Activated T-cell treated with anti-CD3 and anti-CD28 coated beads, Interleukin-2, amount 50 U/mL, for 24 hours (primary cell): ENCODE results near the gene HOXA10.

Experiments
- DNase-seq: peaks from one replicate; pipeline ENCODE4 v3.0.0-alpha.2; 2020
- H3K27ac Mint-ChIP-seq: 2 replicates; pipeline ENCODE4 v1.8.0; 2020; ENCODE audit warnings: mild to moderate bottlenecking, mixed read lengths
- H3K27me3 Mint-ChIP-seq: 2 replicates; pipeline ENCODE4 v1.8.0; 2020; ENCODE audit warnings: mixed read lengths
- H3K36me3 Mint-ChIP-seq: 2 replicates; pipeline ENCODE4 v1.8.0; 2020; ENCODE audit warnings: low read depth, mixed read lengths
- H3K4me1 Mint-ChIP-seq: 2 replicates; pipeline ENCODE4 v1.8.0; 2020; ENCODE audit warnings: low read depth, mixed read lengths
- H3K4me3 Mint-ChIP-seq: 2 replicates; pipeline ENCODE4 v1.8.0; 2020; ENCODE audit warnings: mild to moderate bottlenecking, moderate library complexity, mixed read lengths
- H3K9me3 Mint-ChIP-seq: 2 replicates; pipeline ENCODE4 v1.8.0; 2020; ENCODE audit warnings: mixed read lengths

Gene HOXA10

GRCh38 chr7:27163288-27164044 is 10.7 kb downstream of the HOXA10 start:
- H3K4me3 Mint-ChIP-seq = no peak overlapping the region
- no peaks in the 10 kb centered on the region for H3K9me3 Mint-ChIP-seq
- H3K27me3 Mint-ChIP-seq = peaks cover 89% of the 10 kb centered on the region

GRCh38 chr7:27162561-27163287 is 11.4 kb downstream of the HOXA10 start:
- no peak overlapping the region for H3K4me3 Mint-ChIP-seq
- no peak for DNase-seq
- H3K36me3 Mint-ChIP-seq = no peaks in the 10 kb centered on the region
- peaks cover 89% of the 10 kb centered on the region for H3K27me3 Mint-ChIP-seq
- H3K9me3 Mint-ChIP-seq = no peaks in the 10 kb centered on the region
- H3K4me1 Mint-ChIP-seq = peaks cover 37% of the 10 kb centered on the region
- no peak overlapping the region for H3K27ac Mint-ChIP-seq

More at GRCh38 chr7:27163288-27164044, 10.7 kb downstream of the HOXA10 start:
- H3K36me3 Mint-ChIP-seq = no peaks in the 10 kb centered on the region
- no peak overlapping the region for H3K27ac Mint-ChIP-seq
- H3K4me1 Mint-ChIP-seq = peaks cover 35% of the 10 kb centered on the region
- peak; percentile 30 for DNase-seq

GRCh38 chr7:27161721-27162560 is 12.2 kb downstream of the HOXA10 start:
- DNase-seq = peak; percentile 31
- Mint-ChIP-seq H3K36me3 (no peaks in the 10 kb centered on the region), H3K4me3 (no peak overlapping the region), H3K9me3 (no peaks in the 10 kb centered on the region), H3K4me1 (peaks cover 37% of the 10 kb centered on the region), H3K27me3 (peaks cover 89% of the 10 kb centered on the region), H3K27ac (no peak overlapping the region)

GRCh38 chr7:27161214-27161720 is 12.9 kb downstream of the HOXA10 start:
- no peak for DNase-seq
- no peak overlapping the region for H3K27ac Mint-ChIP-seq
- peaks cover 88% of the 10 kb centered on the region for H3K27me3 Mint-ChIP-seq

GRCh38 chr7:27160546-27161213 is 13.4 kb downstream of the HOXA10 start:
- H3K4me3 Mint-ChIP-seq = peak overlapping the region; percentile 69
- no peaks in the 10 kb centered on the region for H3K36me3 Mint-ChIP-seq
- peak; percentile 92 for DNase-seq
- peaks cover 89% of the 10 kb centered on the region for H3K27me3 Mint-ChIP-seq
- peaks cover 38% of the 10 kb centered on the region for H3K4me1 Mint-ChIP-seq
- H3K9me3 Mint-ChIP-seq = no peaks in the 10 kb centered on the region
- no peak overlapping the region for H3K27ac Mint-ChIP-seq

More at GRCh38 chr7:27161214-27161720, 12.9 kb downstream of the HOXA10 start:
- Mint-ChIP-seq H3K36me3 (no peaks in the 10 kb centered on the region), H3K9me3 (no peaks in the 10 kb centered on the region), H3K4me1 (peaks cover 38% of the 10 kb centered on the region), H3K4me3 (peak overlapping the region; percentile 69)

GRCh38 chr7:27160145-27160545 is 14.0 kb downstream of the HOXA10 start:
- peak overlapping the region; percentile 56 for H3K4me3 Mint-ChIP-seq

GRCh38 chr7:27159266-27160144 is 14.6 kb downstream of the HOXA10 start:
- Mint-ChIP-seq H3K27ac (no peak overlapping the region), H3K36me3 (no peaks in the 10 kb centered on the region), H3K4me1 (peaks cover 43% of the 10 kb centered on the region), H3K9me3 (no peaks in the 10 kb centered on the region), H3K27me3 (peaks cover 92% of the 10 kb centered on the region), H3K4me3 (peak overlapping the region; percentile 15)
- DNase-seq = peak; percentile 31

More at GRCh38 chr7:27160145-27160545, 14.0 kb downstream of the HOXA10 start:
- H3K27me3 Mint-ChIP-seq = peaks cover 90% of the 10 kb centered on the region
- no peaks in the 10 kb centered on the region for H3K9me3 Mint-ChIP-seq
- no peaks in the 10 kb centered on the region for H3K36me3 Mint-ChIP-seq
- H3K27ac Mint-ChIP-seq = no peak overlapping the region
- peak; percentile 60 for DNase-seq
- H3K4me1 Mint-ChIP-seq = peaks cover 40% of the 10 kb centered on the region

GRCh38 chr7:27158436-27159265 is 15.5 kb downstream of the HOXA10 start:
- peaks cover 92% of the 10 kb centered on the region for H3K27me3 Mint-ChIP-seq
- H3K4me1 Mint-ChIP-seq = peaks cover 43% of the 10 kb centered on the region
- H3K9me3 Mint-ChIP-seq = no peaks in the 10 kb centered on the region
- no peaks in the 10 kb centered on the region for H3K36me3 Mint-ChIP-seq
- no peak overlapping the region for H3K27ac Mint-ChIP-seq
- no peak overlapping the region for H3K4me3 Mint-ChIP-seq
- peak; percentile 39 for DNase-seq

GRCh38 chr7:27157702-27158431 is 16.3 kb downstream of the HOXA10 start:
- no peaks in the 10 kb centered on the region for H3K36me3 Mint-ChIP-seq
- peak; percentile 35 for DNase-seq
- H3K27ac Mint-ChIP-seq = peak overlapping the region; percentile 85
- H3K4me3 Mint-ChIP-seq = no peak overlapping the region
- H3K9me3 Mint-ChIP-seq = no peaks in the 10 kb centered on the region
- peaks cover 43% of the 10 kb centered on the region for H3K4me1 Mint-ChIP-seq
- peaks cover 92% of the 10 kb centered on the region for H3K27me3 Mint-ChIP-seq

GRCh38 chr7:27156916-27157701 is 17.0 kb downstream of the HOXA10 start:
- DNase-seq = peak; percentile 44
- Mint-ChIP-seq H3K4me1 (peaks cover 46% of the 10 kb centered on the region), H3K27me3 (peaks cover 90% of the 10 kb centered on the region), H3K36me3 (no peaks in the 10 kb centered on the region), H3K4me3 (peak overlapping the region; percentile 44), H3K27ac (peak overlapping the region; percentile 85), H3K9me3 (no peaks in the 10 kb centered on the region)

GRCh38 chr7:27156508-27156898 is 17.6 kb downstream of the HOXA10 start, which contains the start of gene HOXA7:
TSS of gene HOXA7 (minus strand) at chr7:27156675. CDS start at chr7:27156545, 130 bp downstream.
- H3K36me3 Mint-ChIP-seq = no peaks in the 10 kb centered on the region
- H3K9me3 Mint-ChIP-seq = no peaks in the 10 kb centered on the region
- peak; percentile 39 for DNase-seq
- H3K4me3 Mint-ChIP-seq = peak within 1 kb of the TSS; percentile 53
- peaks cover 91% of the 10 kb centered on the region for H3K27me3 Mint-ChIP-seq
- peak within 1 kb of the TSS; percentile 85 for H3K27ac Mint-ChIP-seq
- H3K4me1 Mint-ChIP-seq = peaks cover 52% of the 10 kb centered on the region
